CD14-positive monocyte (primary cell): ENCODE results near the gene KLF3. TPM values are rescaled to one million over a fixed set of nuclear protein-coding genes. Genes with fewer than 3 reads are reported as not detected.

Source experiments
- DNase-seq, 3 donors: peaks; one replicate each; pipeline ENCODE4 v3.0.0-alpha.2; 2011 to 2022
- H2AFZ ChIP-seq: 2 replicates; pipeline ENCODE4 v1.6.0; 2012; ENCODE audit warnings: mild to moderate bottlenecking, low read depth, low read length, inconsistent platforms; ENCODE audit not compliant: insufficient read depth, poor library complexity, severe bottlenecking
- H3K27ac ChIP-seq, 2 donors: 1 replicate in 1 of 2; 2 replicates in 1 of 2; pipeline ENCODE4 v1.5.1; 2012 to 2013; ENCODE audit warnings: low read length in 2 of 2, control low read depth in 1 of 2, inconsistent platforms in 1 of 2, low read depth in 1 of 2, mild to moderate bottlenecking in 1 of 2
- H3K27me3 ChIP-seq, 2 donors: one replicate each; pipeline versions ENCODE4 v1.6.0 to v1.6.1; 2011 to 2013; ENCODE audit warnings: low read length in 2 of 2; ENCODE audit not compliant: control insufficient read depth in 2 of 2, insufficient read depth in 2 of 2
- H3K36me3 ChIP-seq, 2 donors: replicated peaks in 1 of 2; 1 replicate in 1 of 2; 2 replicates in 1 of 2; pipeline versions ENCODE4 v1.5.1 to v1.6.1; 2012 to 2013; ENCODE audit warnings: low read length in 2 of 2, control low read depth in 1 of 2, inconsistent platforms in 1 of 2, mild to moderate bottlenecking in 1 of 2; ENCODE audit not compliant: insufficient read depth in 2 of 2, control insufficient read depth in 1 of 2
- H3K4me1 ChIP-seq, 2 donors: 1 replicate in 1 of 2; 2 replicates in 1 of 2; pipeline versions ENCODE4 v1.5.1 to v1.6.1; 2012 to 2013; ENCODE audit warnings: low read length in 2 of 2, control low read depth in 1 of 2, inconsistent platforms in 1 of 2, mild to moderate bottlenecking in 1 of 2, moderate library complexity in 1 of 2; ENCODE audit not compliant: insufficient read depth in 2 of 2, control insufficient read depth in 1 of 2
- H3K4me2 ChIP-seq: replicated peaks from 2 replicates; pipeline ENCODE3; 2012; ENCODE audit warnings: low read length, moderate library complexity, mild to moderate bottlenecking; ENCODE audit not compliant: poor library complexity, severe bottlenecking; ENCODE audit errors: extremely low read depth
- H3K4me3 ChIP-seq, 3 experiments: fragments of 200-600 bp in 1 of 3; sonication (generic) in 1 of 3; replicated peaks in 1 of 3; 1 replicate in 2 of 3; 2 replicates in 1 of 3; pipeline ENCODE4 v1.5.1; 2011 to 2013; ENCODE audit warnings: low read length in 3 of 3, mild to moderate bottlenecking in 3 of 3, control low read depth in 2 of 3, low read depth in 2 of 3, inconsistent platforms in 1 of 3, moderate library complexity in 1 of 3
- H3K79me2 ChIP-seq: 2 replicates; pipeline ENCODE4 v1.6.0; 2012; ENCODE audit warnings: mild to moderate bottlenecking, control low read depth, inconsistent platforms, low read length, moderate library complexity; ENCODE audit not compliant: insufficient read depth
- H3K9ac ChIP-seq: 2 replicates; pipeline ENCODE4 v1.6.0; 2017; ENCODE audit warnings: low read length, mild to moderate bottlenecking; ENCODE audit not compliant: insufficient read depth, poor library complexity, severe bottlenecking
- H3K9me3 ChIP-seq, 2 donors: replicated peaks in 1 of 2; 1 replicate in 1 of 2; 2 replicates in 1 of 2; pipeline versions ENCODE4 v1.5.1 to v1.6.1; 2012 to 2013; ENCODE audit warnings: low read length in 2 of 2, control low read depth in 1 of 2; ENCODE audit not compliant: control insufficient read depth in 1 of 2, insufficient read depth in 1 of 2
- H4K20me1 ChIP-seq: 2 replicates; pipeline ENCODE4 v1.6.0; 2012; ENCODE audit warnings: mild to moderate bottlenecking, low read length, control low read depth, moderate library complexity; ENCODE audit not compliant: insufficient read depth
- H3K27ac Mint-ChIP-seq, 7 donors: one replicate each; pipeline ENCODE4 v1.8.0; 2020; ENCODE audit warnings: mild to moderate bottlenecking in 7 of 7, mixed read lengths in 7 of 7, moderate library complexity in 6 of 7, inconsistent platforms in 2 of 7
- H3K27me3 Mint-ChIP-seq, 3 donors: one replicate each; pipeline ENCODE4 v1.8.0; 2021 to 2022; ENCODE audit warnings: low read depth in 3 of 3, mild to moderate bottlenecking in 3 of 3, mixed read lengths in 3 of 3, moderate library complexity in 3 of 3, inconsistent platforms in 1 of 3
- H3K36me3 Mint-ChIP-seq, 2 donors: one replicate each; pipeline ENCODE4 v1.8.0; 2020; ENCODE audit warnings: mixed read lengths in 2 of 2, inconsistent platforms in 1 of 2, mild to moderate bottlenecking in 1 of 2
- H3K4me1 Mint-ChIP-seq: one replicate; pipeline ENCODE4 v1.8.0; 2020; ENCODE audit warnings: mild to moderate bottlenecking, mixed read lengths
- H3K4me3 Mint-ChIP-seq, 2 donors: one replicate each; pipeline ENCODE4 v1.8.0; 2020; ENCODE audit warnings: mild to moderate bottlenecking in 2 of 2, mixed read lengths in 2 of 2, moderate library complexity in 1 of 2
- H3K9me3 Mint-ChIP-seq, 7 donors: one replicate each; pipeline ENCODE4 v1.8.0; 2020 to 2022; ENCODE audit warnings: mixed read lengths in 7 of 7, mild to moderate bottlenecking in 6 of 7, moderate library complexity in 6 of 7, inconsistent platforms in 2 of 7
- WGBS: methylation state at CpG from one replicate; pipeline ENCODE4 v1.1.5; 2013; ENCODE audit warnings: missing lambda C conversion rate; ENCODE audit not compliant: insufficient coverage; 5-methylcytosine and 5-hydroxymethylcytosine counted together
- intact Hi-C, 2 donors: fragments of 100-400 bp; cut with micrococcal nuclease; formaldehyde crosslinking; loops; one replicate each; pipeline versions ENCODE4 v1.15.0 to v1.15.1; 2023
- polyA plus RNA-seq, 3 donors: library from polyadenylated mRNA; depleted of rRNA in 1 of 3; unstranded in 2 of 3; stranded (reverse) in 1 of 3; fragments of 300-500 nt in 2 of 3; fragments of >200 nt in 1 of 3; fragmentation: Illumina TruSeq in 2 of 3; gene quantifications; 1 replicate in 2 of 3; 2 replicates in 1 of 3; pipeline ENCODE4 v1.2.3, GENCODE V29; 2012 to 2021
- TF ChIP-seq, protein P1 (sequence below): fragments of 200-600 bp; IDR thresholded peaks from one replicate; pipeline ENCODE4 v1.8.0; 2022; ENCODE audit warnings: antibody characterized with exemption, mild to moderate bottlenecking

The KLF3 gene
- polyA plus RNA-seq, 3 donors, result 46.3 to 95.7 (median 53.9) TPM

DNA sequence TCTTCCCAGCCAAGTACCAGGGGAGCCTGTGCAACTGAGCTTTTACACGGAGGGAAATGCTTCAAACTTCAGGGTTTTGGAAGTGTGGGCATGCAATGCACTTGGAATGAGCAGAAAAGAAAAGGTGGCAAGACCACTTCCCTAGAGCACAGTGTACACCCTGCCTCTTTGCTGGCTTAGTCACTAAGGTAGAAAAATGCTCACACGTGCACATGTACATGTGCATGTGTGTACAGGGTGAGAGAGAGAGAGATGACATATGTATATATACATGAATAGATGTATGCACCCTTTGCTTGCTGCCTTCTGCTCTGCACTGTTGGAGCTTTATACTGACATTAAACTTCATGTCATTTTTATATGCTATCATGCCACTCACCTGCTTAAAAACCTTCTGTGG lies 7.9 kb upstream of the KLF3 start:
- Mint-ChIP-seq H3K4me3 (no peak overlapping the region), H3K4me1 (peaks cover 27% of the 10 kb centered on the region), H3K36me3 (no peaks in the 10 kb centered on the region), H3K27ac (no peak overlapping the region), H3K9me3 (peaks cover 0 to 5% (median 3%) of the 10 kb centered on the region in 7 donors), H3K27me3 (peaks cover 4 to 10% (median 7%) of the 10 kb centered on the region in 3 donors)
- Histone ChIP-seq H3K4me1 (peaks cover 5 to 12% of the 10 kb centered on the region in 2 donors), H3K36me3 (no peaks in the 10 kb centered on the region), H3K4me3 (no peak overlapping the region), H3K9me3 (no peaks in the 10 kb centered on the region), H3K79me2 (no peaks in the 10 kb centered on the region), H2AFZ (no peak overlapping the region), H3K9ac (no peak overlapping the region), H4K20me1 (no peaks in the 10 kb centered on the region), H3K4me2 (no peak overlapping the region), H3K27me3 (no peaks in the 10 kb centered on the region), H3K27ac (no peak overlapping the region)
- no peak for DNase-seq
- 100% methylated on average over 1 of the region's 2 CpGs for WGBS
- intact Hi-C loops, result no loop called here
- TF ChIP-seq, protein P1, sequence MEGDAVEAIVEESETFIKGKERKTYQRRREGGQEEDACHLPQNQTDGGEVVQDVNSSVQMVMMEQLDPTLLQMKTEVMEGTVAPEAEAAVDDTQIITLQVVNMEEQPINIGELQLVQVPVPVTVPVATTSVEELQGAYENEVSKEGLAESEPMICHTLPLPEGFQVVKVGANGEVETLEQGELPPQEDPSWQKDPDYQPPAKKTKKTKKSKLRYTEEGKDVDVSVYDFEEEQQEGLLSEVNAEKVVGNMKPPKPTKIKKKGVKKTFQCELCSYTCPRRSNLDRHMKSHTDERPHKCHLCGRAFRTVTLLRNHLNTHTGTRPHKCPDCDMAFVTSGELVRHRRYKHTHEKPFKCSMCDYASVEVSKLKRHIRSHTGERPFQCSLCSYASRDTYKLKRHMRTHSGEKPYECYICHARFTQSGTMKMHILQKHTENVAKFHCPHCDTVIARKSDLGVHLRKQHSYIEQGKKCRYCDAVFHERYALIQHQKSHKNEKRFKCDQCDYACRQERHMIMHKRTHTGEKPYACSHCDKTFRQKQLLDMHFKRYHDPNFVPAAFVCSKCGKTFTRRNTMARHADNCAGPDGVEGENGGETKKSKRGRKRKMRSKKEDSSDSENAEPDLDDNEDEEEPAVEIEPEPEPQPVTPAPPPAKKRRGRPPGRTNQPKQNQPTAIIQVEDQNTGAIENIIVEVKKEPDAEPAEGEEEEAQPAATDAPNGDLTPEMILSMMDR, result no peak

DNA sequence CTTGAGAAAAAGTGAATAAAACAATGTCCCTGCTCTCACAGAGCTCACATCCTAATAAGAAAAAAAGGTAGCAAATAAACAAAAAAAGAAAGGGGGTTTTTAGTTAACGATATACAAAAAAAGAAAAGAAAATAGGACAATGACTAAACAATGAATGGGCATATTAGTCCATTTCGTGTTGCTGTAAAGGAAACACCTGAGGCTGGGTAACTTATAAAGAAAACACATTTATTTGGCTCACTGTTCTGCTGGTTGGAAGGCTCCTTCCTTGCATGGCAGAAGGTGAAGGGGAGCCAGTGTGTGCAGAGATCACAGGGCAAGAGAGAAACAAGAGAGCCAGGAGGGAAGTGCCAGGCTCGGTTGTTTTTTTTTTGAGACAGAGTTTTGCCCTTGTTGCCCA lies 4.7 kb upstream of the KLF3 start:
- peaks cover 22% of the 10 kb centered on the region for H3K79me2 ChIP-seq
- H3K4me3 ChIP-seq, result no peak overlapping the region
- H3K27ac Mint-ChIP-seq, result peak overlapping the region in 4 of 7 donors; percentile 3 to 47 (median 30)
- no peaks in the 10 kb centered on the region for H3K36me3 Mint-ChIP-seq
- 0% methylated on average over 1 of the region's 3 CpGs for WGBS
- TF ChIP-seq, protein P1, result no peak
- H3K4me2 ChIP-seq, result no peak overlapping the region
- no peak overlapping the region for H3K27ac ChIP-seq
- no peaks in the 10 kb centered on the region for H3K9me3 ChIP-seq
- DNase-seq, result no peak
- H3K4me1 ChIP-seq, result peaks cover 21 to 24% of the 10 kb centered on the region in 2 donors
- H2AFZ ChIP-seq, result peak overlapping the region; percentile 37
- intact Hi-C loops, result no loop called here
- H4K20me1 ChIP-seq, result no peaks in the 10 kb centered on the region
- H3K4me1 Mint-ChIP-seq, result peaks cover 38% of the 10 kb centered on the region
- H3K9ac ChIP-seq, result no peak overlapping the region
- H3K36me3 ChIP-seq, result no peaks in the 10 kb centered on the region
- H3K4me3 Mint-ChIP-seq, result no peak overlapping the region
- H3K27me3 ChIP-seq, result no peaks in the 10 kb centered on the region
- H3K9me3 Mint-ChIP-seq, result peaks cover 0 to 5% (median 3%) of the 10 kb centered on the region in 7 donors
- peaks cover 2 to 12% (median 3%) of the 10 kb centered on the region in 3 donors for H3K27me3 Mint-ChIP-seq
